ENCODE data around the gene LDB2. TPM values are rescaled to one million over a fixed set of nuclear protein-coding genes. Genes with fewer than 3 reads are reported as not detected.

LDB2 gene
- total and polyA plus RNA-seq, 8 donors, result 4.0 to 11.6 (median 5.9) TPM

DNA sequence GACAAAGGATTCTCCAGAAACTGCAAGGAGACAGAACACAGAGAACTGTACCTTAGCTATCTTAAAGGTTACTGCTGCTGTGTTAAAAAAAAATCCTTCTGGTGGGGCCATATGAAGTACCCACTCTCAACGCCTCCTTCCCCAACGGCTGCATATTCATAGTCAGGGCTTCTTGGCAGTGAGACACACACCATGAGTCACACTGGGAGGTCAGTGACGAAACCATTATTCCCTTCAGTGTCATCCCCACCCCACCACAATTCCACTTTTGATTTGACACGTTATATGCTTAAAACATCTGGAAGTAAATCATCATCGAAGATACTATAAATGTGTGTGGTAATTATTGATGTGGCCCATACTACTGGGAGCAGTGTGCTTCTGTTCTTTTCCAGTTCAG, 271.5 kb downstream of the LDB2 start:
- Histone ChIP-seq H3K4me3 (no peak overlapping the region), H3K9me3 (no peaks in the 10 kb centered on the region), H3K27me3 (no peaks in the 10 kb centered on the region), H3K36me3 (no peaks in the 10 kb centered on the region), H3K27ac (no peak overlapping the region), H3K4me1 (no peaks in the 10 kb centered on the region)
- intact Hi-C loops (cut with DNase I), result no loop called here
- DNase-seq (no peak), ATAC-seq (peak in 3 of 4 donors; percentile 44 to 76 (median 53)), FAIRE-seq (no peak)
- 60 to 73% methylated on average over 5 of the region's 5 CpGs for WGBS, 2 donors
- TF ChIP-seq, protein P1, sequence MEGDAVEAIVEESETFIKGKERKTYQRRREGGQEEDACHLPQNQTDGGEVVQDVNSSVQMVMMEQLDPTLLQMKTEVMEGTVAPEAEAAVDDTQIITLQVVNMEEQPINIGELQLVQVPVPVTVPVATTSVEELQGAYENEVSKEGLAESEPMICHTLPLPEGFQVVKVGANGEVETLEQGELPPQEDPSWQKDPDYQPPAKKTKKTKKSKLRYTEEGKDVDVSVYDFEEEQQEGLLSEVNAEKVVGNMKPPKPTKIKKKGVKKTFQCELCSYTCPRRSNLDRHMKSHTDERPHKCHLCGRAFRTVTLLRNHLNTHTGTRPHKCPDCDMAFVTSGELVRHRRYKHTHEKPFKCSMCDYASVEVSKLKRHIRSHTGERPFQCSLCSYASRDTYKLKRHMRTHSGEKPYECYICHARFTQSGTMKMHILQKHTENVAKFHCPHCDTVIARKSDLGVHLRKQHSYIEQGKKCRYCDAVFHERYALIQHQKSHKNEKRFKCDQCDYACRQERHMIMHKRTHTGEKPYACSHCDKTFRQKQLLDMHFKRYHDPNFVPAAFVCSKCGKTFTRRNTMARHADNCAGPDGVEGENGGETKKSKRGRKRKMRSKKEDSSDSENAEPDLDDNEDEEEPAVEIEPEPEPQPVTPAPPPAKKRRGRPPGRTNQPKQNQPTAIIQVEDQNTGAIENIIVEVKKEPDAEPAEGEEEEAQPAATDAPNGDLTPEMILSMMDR (IDR thresholded peaks at IDR 0.05), result no peak

DNA sequence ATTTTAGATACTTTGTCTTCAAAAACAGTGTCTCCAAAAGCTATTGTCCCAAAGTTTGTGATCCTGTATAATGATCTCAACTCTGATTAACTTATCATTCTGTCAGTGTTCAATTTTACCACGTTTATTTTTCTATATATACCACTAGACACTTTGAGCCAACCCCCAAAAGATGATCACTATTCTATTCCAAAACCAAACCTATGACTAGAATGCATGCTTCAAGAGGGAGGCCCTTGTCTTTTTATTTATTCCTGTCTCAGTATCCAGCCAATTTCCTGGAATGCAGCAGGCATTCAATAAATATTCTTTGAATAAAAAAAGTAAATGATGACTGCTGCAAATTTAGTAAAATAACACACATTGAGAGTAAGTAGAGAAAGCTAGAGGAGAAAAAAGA, 275.6 kb downstream of the LDB2 start:
- intact Hi-C loops (cut with DNase I), result no loop called here
- Histone ChIP-seq H3K27me3 (no peaks in the 10 kb centered on the region), H3K27ac (no peak overlapping the region), H3K4me3 (no peak overlapping the region), H3K4me1 (no peaks in the 10 kb centered on the region), H3K36me3 (no peaks in the 10 kb centered on the region), H3K9me3 (no peaks in the 10 kb centered on the region)
- ATAC-seq (no peak), DNase-seq (no peak), FAIRE-seq (no peak)
- TF ChIP-seq, protein P1 (IDR thresholded peaks at IDR 0.05), result no peak
- 20 to 30% methylated on average over 1 of the region's 1 CpG for WGBS, 2 donors

DNA sequence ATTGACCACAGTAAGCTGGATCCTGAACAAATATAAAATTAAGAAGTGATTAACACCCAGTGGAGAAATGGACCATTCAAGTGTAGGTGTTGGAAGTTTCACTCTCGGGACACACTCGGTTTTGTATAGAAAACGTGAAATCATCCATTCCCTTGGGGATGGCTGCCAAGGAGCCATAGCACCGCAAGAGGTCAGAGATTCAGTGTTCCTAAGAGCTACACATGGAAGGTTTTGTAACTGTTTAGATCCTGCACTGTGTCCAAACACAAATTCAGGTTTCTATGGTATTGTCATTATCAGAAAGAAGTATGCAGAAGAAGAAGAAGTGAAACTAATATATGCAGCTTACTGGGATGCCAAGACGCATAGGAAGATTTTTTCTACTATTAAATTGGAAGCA, 281.0 kb downstream of the LDB2 start:
- Histone ChIP-seq H3K4me3 (no peak overlapping the region), H3K27ac (no peak overlapping the region), H3K4me1 (no peaks in the 10 kb centered on the region), H3K36me3 (no peaks in the 10 kb centered on the region), H3K27me3 (no peaks in the 10 kb centered on the region), H3K9me3 (no peaks in the 10 kb centered on the region)
- no peak for ATAC-seq
- 74 to 78% methylated on average over 5 of the region's 5 CpGs for WGBS, 2 donors
- no peak for FAIRE-seq
- TF ChIP-seq, protein P1 (IDR thresholded peaks at IDR 0.05), result no peak
- intact Hi-C loops (cut with DNase I), result no loop called here
- DNase-seq, result no peak

DNA sequence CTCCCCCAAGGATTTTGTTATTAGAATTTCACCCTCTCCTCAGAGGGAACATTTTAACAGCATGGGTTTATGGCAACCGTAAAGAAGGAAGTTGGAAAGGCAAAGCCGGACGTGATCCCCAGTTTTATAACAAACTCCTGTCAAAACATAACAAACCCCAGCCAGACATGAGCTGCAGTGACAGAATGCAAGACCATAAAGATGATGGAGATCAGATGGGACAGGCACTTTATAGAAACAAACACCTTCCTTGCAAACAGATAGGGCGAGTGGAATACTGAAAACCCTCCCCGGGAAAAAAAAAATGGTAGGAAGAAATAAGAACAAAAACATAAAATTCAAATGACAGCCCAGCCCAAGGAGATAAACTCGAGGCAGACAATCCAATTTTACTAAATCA, 281.4 kb downstream of the LDB2 start:
- TF ChIP-seq, protein P1 (IDR thresholded peaks at IDR 0.05), result no peak
- DNase-seq (no peak), FAIRE-seq (no peak), ATAC-seq (no peak)
- 63 to 65% methylated on average over 6 of the region's 6 CpGs for WGBS, 2 donors
- no peaks in the 10 kb centered on the region for H3K36me3 ChIP-seq
- H3K4me1 ChIP-seq, result no peaks in the 10 kb centered on the region
- no peak overlapping the region for H3K27ac ChIP-seq
- H3K27me3 ChIP-seq, result no peaks in the 10 kb centered on the region
- intact Hi-C loops (cut with DNase I), result no loop called here
- H3K9me3 ChIP-seq, result no peaks in the 10 kb centered on the region
- no peak overlapping the region for H3K4me3 ChIP-seq

DNA sequence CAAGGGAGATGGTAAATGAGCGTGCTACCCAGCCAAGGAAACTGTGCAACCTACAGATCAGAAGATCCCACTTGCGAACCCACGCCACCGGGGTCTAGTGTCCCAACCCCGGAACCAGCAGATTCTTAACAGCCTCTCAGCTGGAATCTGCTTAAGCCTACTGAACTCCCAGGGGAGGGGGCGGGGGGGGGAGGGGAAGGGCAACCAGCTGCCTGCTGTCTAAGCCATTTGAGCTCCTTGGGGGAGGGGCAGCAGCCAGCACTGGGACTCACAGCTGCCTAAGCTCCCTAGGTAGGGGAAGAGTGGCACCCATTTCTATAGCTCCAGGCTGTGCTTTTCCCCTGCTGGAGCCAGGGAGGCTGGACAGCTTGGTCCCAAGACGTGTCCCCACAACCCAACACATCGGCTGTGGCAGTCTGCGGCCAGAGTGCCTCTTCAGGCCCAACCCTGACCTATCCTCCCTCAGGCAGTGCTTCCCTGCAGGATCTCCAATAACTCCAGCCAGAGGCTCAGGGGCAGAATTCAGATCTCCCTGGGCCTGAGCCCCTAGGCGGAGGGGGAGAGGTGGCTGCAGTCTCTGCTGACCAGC, 289.2 kb downstream of the LDB2 start:
- ATAC-seq (no peak), FAIRE-seq (no peak), DNase-seq (no peak)
- no peaks in the 10 kb centered on the region for H3K9me3 ChIP-seq
- H3K36me3 ChIP-seq, result no peaks in the 10 kb centered on the region
- intact Hi-C loops (cut with DNase I), result no loop called here
- WGBS, 2 donors, result 65 to 87% methylated on average over 9 to 10 of the region's 10 CpGs
- no peaks in the 10 kb centered on the region for H3K27me3 ChIP-seq
- no peak overlapping the region for H3K27ac ChIP-seq
- no peak overlapping the region for H3K4me3 ChIP-seq
- H3K4me1 ChIP-seq, result no peaks in the 10 kb centered on the region
- TF ChIP-seq, protein P1 (IDR thresholded peaks at IDR 0.05), result no peak

All from pancreas (tissue), 10 donors.